ENCODE data around the gene TFEB.

DNA sequence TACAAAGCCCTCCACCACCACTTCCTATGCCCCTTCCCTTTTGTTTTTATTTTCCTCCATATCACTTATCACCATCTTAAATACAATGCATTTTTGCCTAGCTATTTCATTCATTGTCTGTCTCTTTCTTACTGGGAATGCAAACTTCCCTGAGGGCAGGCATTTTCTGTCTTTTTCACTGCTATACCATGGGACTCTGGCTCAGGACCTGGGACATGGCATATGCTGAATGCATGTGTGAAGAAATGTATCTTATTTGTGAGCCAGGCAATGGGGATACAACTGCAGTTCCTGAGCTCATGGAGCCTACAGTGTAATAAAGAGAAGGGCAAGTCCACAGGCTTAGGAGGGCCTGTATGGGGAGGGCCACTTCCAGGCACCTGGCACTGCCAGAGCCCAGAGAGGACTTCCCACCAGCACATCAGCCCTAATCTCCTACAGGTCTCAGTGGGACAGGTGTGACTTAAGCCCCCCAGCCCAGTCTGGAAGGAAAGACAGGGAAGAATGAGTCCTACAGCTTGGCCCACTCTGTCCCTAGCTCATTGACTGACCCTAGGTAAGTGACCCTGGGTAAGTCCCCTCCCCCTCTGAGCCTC lies 43.2 kb downstream of the TFEB start:
- TF ChIP-seq EZH2 (IDR thresholded peaks at IDR 0.05; ENCODE audit: low read depth): no peak
- TF ChIP-seq, protein P1, sequence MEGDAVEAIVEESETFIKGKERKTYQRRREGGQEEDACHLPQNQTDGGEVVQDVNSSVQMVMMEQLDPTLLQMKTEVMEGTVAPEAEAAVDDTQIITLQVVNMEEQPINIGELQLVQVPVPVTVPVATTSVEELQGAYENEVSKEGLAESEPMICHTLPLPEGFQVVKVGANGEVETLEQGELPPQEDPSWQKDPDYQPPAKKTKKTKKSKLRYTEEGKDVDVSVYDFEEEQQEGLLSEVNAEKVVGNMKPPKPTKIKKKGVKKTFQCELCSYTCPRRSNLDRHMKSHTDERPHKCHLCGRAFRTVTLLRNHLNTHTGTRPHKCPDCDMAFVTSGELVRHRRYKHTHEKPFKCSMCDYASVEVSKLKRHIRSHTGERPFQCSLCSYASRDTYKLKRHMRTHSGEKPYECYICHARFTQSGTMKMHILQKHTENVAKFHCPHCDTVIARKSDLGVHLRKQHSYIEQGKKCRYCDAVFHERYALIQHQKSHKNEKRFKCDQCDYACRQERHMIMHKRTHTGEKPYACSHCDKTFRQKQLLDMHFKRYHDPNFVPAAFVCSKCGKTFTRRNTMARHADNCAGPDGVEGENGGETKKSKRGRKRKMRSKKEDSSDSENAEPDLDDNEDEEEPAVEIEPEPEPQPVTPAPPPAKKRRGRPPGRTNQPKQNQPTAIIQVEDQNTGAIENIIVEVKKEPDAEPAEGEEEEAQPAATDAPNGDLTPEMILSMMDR (conservative IDR thresholded peaks at IDR 0.05): no peak
